K562 (cell line): Measurements from ENCODE around the gene COL1A1. TPM values are rescaled to one million over a fixed set of nuclear protein-coding genes. Genes with fewer than 3 reads are reported as not detected.

Experiments
- BCOR ChIP-seq: fragments of 450-650 bp; IDR thresholded peaks from 2 replicates; pipeline ENCODE4 v1.6.1; 2016
- CBX8 ChIP-seq: fragments of 200-600 bp; sonication (generic); IDR thresholded peaks from 2 replicates; pipeline ENCODE4 v1.6.1; 2012; ENCODE audit warnings: borderline replicate concordance, mixed run types, low read depth, mild to moderate bottlenecking, moderate library complexity, mixed read lengths, low read length, control low read depth, inconsistent platforms; ENCODE audit not compliant: poor library complexity, severe bottlenecking; ENCODE audit errors: extremely low read depth
- CHD4 ChIP-seq: fragments of 200-600 bp; sonication (generic); IDR thresholded peaks from 3 replicates; pipeline ENCODE4 v1.6.1; 2012; ENCODE audit warnings: low read depth, mild to moderate bottlenecking, mixed read lengths, low read length, inconsistent platforms; ENCODE audit not compliant: insufficient read depth, insufficient replicate concordance, poor library complexity, severe bottlenecking
- EZH2 ChIP-seq: IDR thresholded peaks from 2 replicates; pipeline ENCODE4 v1.6.1; 2012; ENCODE audit warnings: low read depth, mild to moderate bottlenecking, inconsistent platforms, low read length, borderline replicate concordance
- HDAC1 ChIP-seq, 2 experiments: fragments of 450-650 bp; IDR thresholded peaks; 2 replicates each; pipeline ENCODE4 v1.6.1; 2016 to 2017; ENCODE audit warnings: inconsistent platforms in 1 of 2, mild to moderate bottlenecking in 1 of 2, moderate library complexity in 1 of 2
- MEF2D ChIP-seq: conservative IDR thresholded peaks from 2 replicates; pipeline ENCODE4 v1.6.1; 2016; ENCODE audit warnings: low read depth, missing genetic modification characterization, missing compliant biosample characterization
- NBN ChIP-seq: fragments of 450-650 bp; IDR thresholded peaks from 2 replicates; pipeline ENCODE4 v1.6.1; 2016; ENCODE audit warnings: low read depth, mild to moderate bottlenecking
- NFIC ChIP-seq: fragments of 450-650 bp; IDR thresholded peaks from 2 replicates; pipeline ENCODE4 v1.6.1; 2017; ENCODE audit warnings: mild to moderate bottlenecking, inconsistent platforms
- NR4A1 ChIP-seq, 2 experiments: fragments of 250-450 bp in 1 of 2; fragments of 450-650 bp in 1 of 2; sonication (Bioruptor Pico) in 1 of 2; IDR thresholded peaks; 2 replicates each; pipeline versions ENCODE4 v1.4.0 to v1.6.1; 2016 to 2020; ENCODE audit warnings: mild to moderate bottlenecking in 2 of 2, missing compliant biosample characterization in 1 of 2, missing genetic modification characterization in 1 of 2, moderate library complexity in 1 of 2
- NRF1 ChIP-seq, 2 experiments: fragments of 450-650 bp; IDR thresholded peaks in 1 of 2; conservative IDR thresholded peaks in 1 of 2; 2 replicates each; pipeline ENCODE4 v1.6.1; 2014; ENCODE audit warnings: mild to moderate bottlenecking in 2 of 2
- SIN3B ChIP-seq: fragments of 450-650 bp; IDR thresholded peaks from 2 replicates; pipeline ENCODE4 v1.6.1; 2017; ENCODE audit warnings: low read depth, mild to moderate bottlenecking, moderate library complexity
- SP2 ChIP-seq: IDR thresholded peaks from 2 replicates; pipeline ENCODE4 v1.6.1; 2011; ENCODE audit warnings: mild to moderate bottlenecking, low read depth, low read length, moderate library complexity; ENCODE audit not compliant: poor library complexity, severe bottlenecking; ENCODE audit errors: extremely low read depth
- TAL1 ChIP-seq: fragments of 450-650 bp; IDR thresholded peaks from 2 replicates; pipeline ENCODE4 v1.6.1; 2016; ENCODE audit warnings: mild to moderate bottlenecking
- ZBTB1 ChIP-seq: sonication (generic); formaldehyde crosslinking; IDR thresholded peaks from 2 replicates; pipeline ENCODE4 v1.8.1; 2023; ENCODE audit warnings: missing genetic modification reagents, low read depth, mild to moderate bottlenecking, borderline replicate concordance
- ZKSCAN8 ChIP-seq: fragments of 200-800 bp; sonication (Bioruptor generic); IDR thresholded peaks from 2 replicates; pipeline ENCODE4 v1.6.1; 2016; ENCODE audit warnings: missing genetic modification characterization, missing compliant biosample characterization
- ZNF253 ChIP-seq: fragments of 250-450 bp; sonication (Bioruptor Pico); conservative IDR thresholded peaks from 2 replicates; pipeline ENCODE4 v1.6.1; 2021; ENCODE audit warnings: mild to moderate bottlenecking
- polyA plus RNA-seq, 8 experiments: library from polyadenylated mRNA; depleted of rRNA in 4 of 8; stranded (reverse) in 5 of 8; unstranded in 3 of 8; fragments of >200 nt; fragmentation: Nextera tagmentation in 2 of 8; fragmentation: Illumina TruSeq in 1 of 8; extraction: Ambion mirVana in 2 of 8; extraction: Trizol in 1 of 8; gene quantifications; 2 replicates each; pipeline versions ENCODE4 v1.2.1 to v1.2.3, GENCODE V29; 2011 to 2014; ENCODE audit warnings: inconsistent platforms in 1 of 8, missing spikeins in 1 of 8
- total RNA-seq, 7 experiments: library from RNA; depleted of rRNA in 6 of 7; stranded (reverse); fragments of >200 nt in 6 of 7; fragmentation: Illumina TruSeq in 2 of 7; extraction: Trizol in 2 of 7; gene quantifications; 2 replicates each; pipeline versions ENCODE4 v1.2.1 to v1.2.3, GENCODE V29; 2011 to 2021; ENCODE audit warnings: low replicate concordance in 1 of 7
- TF ChIP-seq, protein P1 (sequence below): sonication (generic); formaldehyde crosslinking; IDR thresholded peaks from 2 replicates; pipeline ENCODE4 v1.8.1; 2023; ENCODE audit warnings: mild to moderate bottlenecking, missing genetic modification reagents
- TF ChIP-seq, protein P2 (sequence below), 2 experiments: fragments of 150-350 bp in 1 of 2; IDR thresholded peaks; 2 replicates each; pipeline ENCODE4 v1.6.1; 2012 to 2016; ENCODE audit warnings: low read depth in 2 of 2, low read length in 2 of 2, mild to moderate bottlenecking in 1 of 2, moderate library complexity in 1 of 2
- TF ChIP-seq, protein P3 (sequence below): fragments of 250-450 bp; sonication (Bioruptor Pico); IDR thresholded peaks from 2 replicates; pipeline ENCODE4 v1.5.0; 2022; ENCODE audit warnings: mild to moderate bottlenecking

COL1A1 gene
- total and polyA plus RNA-seq, 9 of the 15 experiments (the other 6 are each of a cell fraction or from before 2014, with no cell fraction given), result 0.04 to 3.4 (median 0.18) TPM

DNA sequence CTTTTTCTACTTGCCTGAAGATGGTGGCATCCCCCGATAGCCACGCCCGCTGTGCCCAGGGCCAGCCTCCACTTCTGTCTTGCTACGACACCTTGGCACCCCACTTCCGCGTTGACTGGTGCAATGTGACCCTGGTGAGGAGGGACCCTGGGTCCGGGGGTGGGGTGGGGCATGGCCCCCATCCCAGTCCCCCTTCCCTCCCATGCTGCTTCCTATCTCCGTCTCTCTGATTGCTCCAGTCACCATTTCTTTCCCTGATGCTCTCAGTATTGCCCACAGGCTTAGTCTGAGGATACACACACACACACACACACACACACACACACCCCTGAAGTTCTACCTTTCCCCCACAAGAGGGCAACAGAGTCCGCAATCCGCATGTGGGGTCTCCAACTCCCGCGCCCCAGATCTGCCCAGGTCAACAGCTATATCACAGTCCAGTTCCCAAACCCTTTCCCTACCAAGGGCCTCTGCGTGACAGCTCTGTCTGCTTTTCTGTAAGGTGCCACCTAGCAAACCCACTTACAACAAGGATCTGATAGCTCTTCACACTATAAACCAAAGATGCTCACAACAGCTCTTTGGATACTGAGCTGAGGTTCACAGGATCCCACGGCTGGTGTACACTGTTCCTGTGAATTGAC is 32.2 kb downstream of the COL1A1 start (continued):
- TF ChIP-seq, protein P1, sequence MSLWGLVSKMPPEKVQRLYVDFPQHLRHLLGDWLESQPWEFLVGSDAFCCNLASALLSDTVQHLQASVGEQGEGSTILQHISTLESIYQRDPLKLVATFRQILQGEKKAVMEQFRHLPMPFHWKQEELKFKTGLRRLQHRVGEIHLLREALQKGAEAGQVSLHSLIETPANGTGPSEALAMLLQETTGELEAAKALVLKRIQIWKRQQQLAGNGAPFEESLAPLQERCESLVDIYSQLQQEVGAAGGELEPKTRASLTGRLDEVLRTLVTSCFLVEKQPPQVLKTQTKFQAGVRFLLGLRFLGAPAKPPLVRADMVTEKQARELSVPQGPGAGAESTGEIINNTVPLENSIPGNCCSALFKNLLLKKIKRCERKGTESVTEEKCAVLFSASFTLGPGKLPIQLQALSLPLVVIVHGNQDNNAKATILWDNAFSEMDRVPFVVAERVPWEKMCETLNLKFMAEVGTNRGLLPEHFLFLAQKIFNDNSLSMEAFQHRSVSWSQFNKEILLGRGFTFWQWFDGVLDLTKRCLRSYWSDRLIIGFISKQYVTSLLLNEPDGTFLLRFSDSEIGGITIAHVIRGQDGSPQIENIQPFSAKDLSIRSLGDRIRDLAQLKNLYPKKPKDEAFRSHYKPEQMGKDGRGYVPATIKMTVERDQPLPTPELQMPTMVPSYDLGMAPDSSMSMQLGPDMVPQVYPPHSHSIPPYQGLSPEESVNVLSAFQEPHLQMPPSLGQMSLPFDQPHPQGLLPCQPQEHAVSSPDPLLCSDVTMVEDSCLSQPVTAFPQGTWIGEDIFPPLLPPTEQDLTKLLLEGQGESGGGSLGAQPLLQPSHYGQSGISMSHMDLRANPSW (CRISPR knock-in tag), result no peak
- TF ChIP-seq EZH2 (no peak), NFIC (0 out of 2 replicates have a peak, but pooled peaks have one; percentile 16), BCOR (peak; percentile 54; the same call in 1 of the 2 replicates), TAL1 (no peak), ZKSCAN8 (CRISPR knock-in tag) (no peak), NRF1 (conservative IDR thresholded peaks at IDR 0.05 in 1 of 2, IDR thresholded peaks at IDR 0.05 in 1 of 2) (no peak), NR4A1 (CRISPR knock-in tag; IDR thresholded peaks at IDR 0.05) (no peak), NR4A1 (tag; IDR thresholded peaks at IDR 0.05) (no peak), CHD4 (no peak), MEF2D (tag) (no peak), ZNF253 (CRISPR knock-in tag) (no peak), SIN3B (no peak), NBN (0 out of 2 replicates have a peak, but pooled peaks have one; percentile 30), SP2 (no peak), CBX8 (no peak), ZBTB1 (no peak), HDAC1 (IDR thresholded peaks at IDR 0.05) (peak in 1 of 2 experiments; percentile 56; a peak in 1 of 4 replicates)
- TF ChIP-seq, protein P2, sequence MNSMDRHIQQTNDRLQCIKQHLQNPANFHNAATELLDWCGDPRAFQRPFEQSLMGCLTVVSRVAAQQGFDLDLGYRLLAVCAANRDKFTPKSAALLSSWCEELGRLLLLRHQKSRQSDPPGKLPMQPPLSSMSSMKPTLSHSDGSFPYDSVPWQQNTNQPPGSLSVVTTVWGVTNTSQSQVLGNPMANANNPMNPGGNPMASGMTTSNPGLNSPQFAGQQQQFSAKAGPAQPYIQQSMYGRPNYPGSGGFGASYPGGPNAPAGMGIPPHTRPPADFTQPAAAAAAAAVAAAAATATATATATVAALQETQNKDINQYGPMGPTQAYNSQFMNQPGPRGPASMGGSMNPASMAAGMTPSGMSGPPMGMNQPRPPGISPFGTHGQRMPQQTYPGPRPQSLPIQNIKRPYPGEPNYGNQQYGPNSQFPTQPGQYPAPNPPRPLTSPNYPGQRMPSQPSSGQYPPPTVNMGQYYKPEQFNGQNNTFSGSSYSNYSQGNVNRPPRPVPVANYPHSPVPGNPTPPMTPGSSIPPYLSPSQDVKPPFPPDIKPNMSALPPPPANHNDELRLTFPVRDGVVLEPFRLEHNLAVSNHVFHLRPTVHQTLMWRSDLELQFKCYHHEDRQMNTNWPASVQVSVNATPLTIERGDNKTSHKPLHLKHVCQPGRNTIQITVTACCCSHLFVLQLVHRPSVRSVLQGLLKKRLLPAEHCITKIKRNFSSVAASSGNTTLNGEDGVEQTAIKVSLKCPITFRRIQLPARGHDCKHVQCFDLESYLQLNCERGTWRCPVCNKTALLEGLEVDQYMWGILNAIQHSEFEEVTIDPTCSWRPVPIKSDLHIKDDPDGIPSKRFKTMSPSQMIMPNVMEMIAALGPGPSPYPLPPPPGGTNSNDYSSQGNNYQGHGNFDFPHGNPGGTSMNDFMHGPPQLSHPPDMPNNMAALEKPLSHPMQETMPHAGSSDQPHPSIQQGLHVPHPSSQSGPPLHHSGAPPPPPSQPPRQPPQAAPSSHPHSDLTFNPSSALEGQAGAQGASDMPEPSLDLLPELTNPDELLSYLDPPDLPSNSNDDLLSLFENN (IDR thresholded peaks at IDR 0.05; ENCODE audit: low read depth in 2 of 2, low read length in 2 of 2), result no peak
- TF ChIP-seq, protein P3, sequence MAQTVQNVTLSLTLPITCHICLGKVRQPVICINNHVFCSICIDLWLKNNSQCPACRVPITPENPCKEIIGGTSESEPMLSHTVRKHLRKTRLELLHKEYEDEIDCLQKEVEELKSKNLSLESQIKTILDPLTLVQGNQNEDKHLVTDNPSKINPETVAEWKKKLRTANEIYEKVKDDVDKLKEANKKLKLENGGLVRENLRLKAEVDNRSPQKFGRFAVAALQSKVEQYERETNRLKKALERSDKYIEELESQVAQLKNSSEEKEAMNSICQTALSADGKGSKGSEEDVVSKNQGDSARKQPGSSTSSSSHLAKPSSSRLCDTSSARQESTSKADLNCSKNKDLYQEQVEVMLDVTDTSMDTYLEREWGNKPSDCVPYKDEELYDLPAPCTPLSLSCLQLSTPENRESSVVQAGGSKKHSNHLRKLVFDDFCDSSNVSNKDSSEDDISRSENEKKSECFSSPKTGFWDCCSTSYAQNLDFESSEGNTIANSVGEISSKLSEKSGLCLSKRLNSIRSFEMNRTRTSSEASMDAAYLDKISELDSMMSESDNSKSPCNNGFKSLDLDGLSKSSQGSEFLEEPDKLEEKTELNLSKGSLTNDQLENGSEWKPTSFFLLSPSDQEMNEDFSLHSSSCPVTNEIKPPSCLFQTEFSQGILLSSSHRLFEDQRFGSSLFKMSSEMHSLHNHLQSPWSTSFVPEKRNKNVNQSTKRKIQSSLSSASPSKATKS (CRISPR knock-in tag), result no peak
